B cell (primary cell): Measurements from ENCODE around the gene SPRR3.

Experiments used
- EZH2 ChIP-seq: IDR thresholded peaks from 2 replicates; pipeline ENCODE4 v1.6.1; 2012; ENCODE audit warnings: borderline replicate concordance, low read depth, mild to moderate bottlenecking, moderate library complexity, low read length; ENCODE audit not compliant: insufficient read depth, poor library complexity, severe bottlenecking
- TF ChIP-seq, protein P1 (sequence below): fragments of 200-600 bp; IDR thresholded peaks from one replicate; pipeline ENCODE4 v1.8.0; 2022; ENCODE audit warnings: antibody characterized with exemption, mild to moderate bottlenecking

DNA sequence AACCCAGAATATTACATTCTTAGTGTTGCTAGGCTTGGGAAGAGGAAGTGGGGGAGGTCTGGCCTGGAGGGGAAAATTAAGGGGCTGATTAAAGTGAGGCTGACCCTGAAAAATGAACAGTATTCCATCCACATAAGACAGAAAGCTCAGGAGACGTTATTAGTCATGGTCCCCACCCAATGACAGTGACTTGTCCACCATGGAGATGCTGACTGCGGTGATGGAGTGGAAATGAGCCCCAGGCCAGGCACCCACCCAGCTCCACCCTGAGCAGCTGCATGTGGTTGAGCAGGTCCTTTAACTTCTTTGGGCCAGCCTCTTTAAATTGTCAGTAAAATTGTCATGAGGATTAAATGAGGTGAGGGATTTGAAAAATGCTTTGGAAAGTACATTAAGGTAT, 32.5 kb upstream of the SPRR3 start:
- TF ChIP-seq, protein P1, sequence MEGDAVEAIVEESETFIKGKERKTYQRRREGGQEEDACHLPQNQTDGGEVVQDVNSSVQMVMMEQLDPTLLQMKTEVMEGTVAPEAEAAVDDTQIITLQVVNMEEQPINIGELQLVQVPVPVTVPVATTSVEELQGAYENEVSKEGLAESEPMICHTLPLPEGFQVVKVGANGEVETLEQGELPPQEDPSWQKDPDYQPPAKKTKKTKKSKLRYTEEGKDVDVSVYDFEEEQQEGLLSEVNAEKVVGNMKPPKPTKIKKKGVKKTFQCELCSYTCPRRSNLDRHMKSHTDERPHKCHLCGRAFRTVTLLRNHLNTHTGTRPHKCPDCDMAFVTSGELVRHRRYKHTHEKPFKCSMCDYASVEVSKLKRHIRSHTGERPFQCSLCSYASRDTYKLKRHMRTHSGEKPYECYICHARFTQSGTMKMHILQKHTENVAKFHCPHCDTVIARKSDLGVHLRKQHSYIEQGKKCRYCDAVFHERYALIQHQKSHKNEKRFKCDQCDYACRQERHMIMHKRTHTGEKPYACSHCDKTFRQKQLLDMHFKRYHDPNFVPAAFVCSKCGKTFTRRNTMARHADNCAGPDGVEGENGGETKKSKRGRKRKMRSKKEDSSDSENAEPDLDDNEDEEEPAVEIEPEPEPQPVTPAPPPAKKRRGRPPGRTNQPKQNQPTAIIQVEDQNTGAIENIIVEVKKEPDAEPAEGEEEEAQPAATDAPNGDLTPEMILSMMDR: no peak
- TF ChIP-seq EZH2: no peak
